Suppressor macrophage treated with lipopolysaccharide for 1 hour (primary cell): ENCODE data around the gene FYN.
"Not testable (repeated sequence)": the region's sequence is repeated elsewhere in the genome, so short reads cannot be mapped to it uniquely, and the experiment has no call there.

Experiments
- DNase-seq, 3 donors: peaks; one replicate each; pipeline ENCODE4 v3.0.0-alpha.2; 2020 to 2022

FYN gene

GRCh38 chr6:111850295-111850937, 22.8 kb downstream of the FYN start:
- no peak for DNase-seq

- no peak for DNase-seq
These were observed 24.0 kb downstream of the FYN start for GRCh38 chr6:111849298-111849697.

GRCh38 chr6:111848262-111848812, 24.9 kb downstream of the FYN start:
- peak in 2 of 3 donors; percentile 36 to 45 for DNase-seq

DNA sequence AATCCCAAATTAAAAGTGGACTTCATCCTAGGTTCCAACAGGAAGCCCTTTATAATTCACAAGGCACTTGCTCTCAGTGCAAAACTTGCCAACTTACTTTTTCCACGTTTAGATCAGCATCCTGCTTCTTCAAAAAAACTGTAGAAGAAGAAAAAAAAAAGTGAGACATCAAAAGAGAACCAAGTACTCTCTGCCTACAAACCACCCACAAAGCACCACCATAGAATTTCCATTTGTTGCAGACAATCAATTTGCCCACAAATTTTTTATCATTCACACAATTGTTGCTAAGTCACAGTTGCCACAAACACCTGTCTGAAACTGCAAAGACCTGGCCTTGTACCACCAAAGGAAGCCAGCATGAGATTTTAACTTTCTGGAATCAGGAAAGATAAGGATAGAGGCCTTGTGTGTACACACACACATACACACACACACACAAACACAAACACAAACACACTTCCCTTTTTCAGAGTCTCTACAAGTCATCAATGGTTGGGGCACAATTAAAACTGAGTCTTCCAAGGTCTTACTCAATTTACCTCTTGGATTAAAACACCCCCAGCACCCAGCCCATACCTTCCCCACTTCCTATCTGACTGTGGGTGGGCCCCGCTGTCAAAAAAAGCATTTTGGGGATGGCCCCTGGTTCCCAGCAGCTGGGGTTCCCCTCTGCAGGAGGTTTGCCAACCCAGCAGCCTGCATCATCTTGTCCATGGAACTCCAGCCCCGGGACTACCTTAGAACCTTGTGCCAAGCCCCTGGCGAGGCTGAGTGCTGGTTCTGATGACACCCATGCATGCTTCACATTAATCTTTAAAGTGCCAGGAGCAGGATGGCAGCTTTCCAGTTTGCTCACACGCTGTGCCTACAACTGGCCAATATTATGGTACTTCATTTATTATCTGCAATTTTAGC, 26.5 kb downstream of the FYN start:
- no peak for DNase-seq

- DNase-seq = no peak
These were observed 27.2 kb downstream of the FYN start for GRCh38 chr6:111846066-111846465.

DNA sequence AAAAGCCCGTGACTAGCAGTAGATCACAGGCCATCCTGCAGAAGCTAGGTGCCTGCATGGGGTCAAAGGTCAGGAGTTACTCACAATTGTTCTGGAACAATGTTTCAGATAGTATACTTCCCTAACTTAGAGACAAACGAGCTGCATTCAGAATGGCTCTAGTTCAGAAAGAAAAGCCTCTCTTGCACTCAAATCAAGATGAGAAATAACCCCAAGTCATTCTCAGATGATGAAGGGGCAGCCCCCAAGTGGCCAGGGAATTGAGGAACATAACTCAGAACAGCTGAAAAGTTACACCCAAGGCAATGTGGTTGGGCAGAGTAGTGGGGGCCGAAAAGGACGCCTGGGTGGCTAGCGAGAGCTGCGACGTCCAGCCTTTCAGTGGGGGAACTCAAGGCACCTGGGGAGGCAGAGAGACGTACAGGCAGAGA, 27.8 kb downstream of the FYN start:
- DNase-seq = peak; percentile 78 to 86 (median 81)

GRCh38 chr6:111844921-111845320, 28.3 kb downstream of the FYN start:
- DNase-seq = peak in 1 of 3 donors; percentile 42

- no peak for DNase-seq
These were observed 28.9 kb downstream of the FYN start for GRCh38 chr6:111844376-111844775.

DNA sequence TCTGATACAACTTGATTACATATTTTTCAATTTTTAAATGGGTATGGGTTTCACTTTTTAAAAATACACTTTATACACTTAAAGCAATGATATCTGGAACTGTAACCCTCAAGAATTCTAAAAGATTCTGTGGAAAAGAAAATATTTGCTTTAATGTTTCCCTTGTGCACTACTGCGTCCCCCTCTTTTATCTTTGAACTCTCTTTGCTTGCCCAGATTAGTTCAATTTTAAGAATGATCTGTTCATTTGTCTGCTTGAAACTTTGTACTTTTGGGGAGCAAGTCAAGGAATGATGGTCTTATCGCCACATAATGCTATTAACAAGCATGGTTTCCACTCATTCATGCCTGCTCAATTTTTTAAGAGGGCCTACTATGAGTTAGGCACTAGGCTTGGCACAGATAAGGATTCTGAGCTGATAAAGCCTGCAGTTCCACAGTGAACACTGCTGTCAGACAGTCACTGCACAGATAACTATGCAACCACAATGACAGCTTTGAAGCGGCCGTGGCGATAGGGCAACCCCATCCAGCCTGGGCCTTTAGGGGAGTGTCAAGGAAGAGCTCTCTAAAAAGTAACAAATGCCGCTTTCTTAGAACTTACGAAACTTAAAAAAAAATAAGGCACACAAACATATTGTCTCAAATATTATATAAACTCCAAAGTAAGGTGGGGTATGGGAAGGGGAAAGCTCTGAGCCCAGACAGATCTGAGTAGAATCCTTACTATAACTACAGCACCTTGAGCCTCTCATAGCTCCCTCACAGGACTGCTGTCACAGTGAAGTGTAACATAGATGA, 29.7 kb downstream of the FYN start:
- DNase-seq = peak in 2 of 3 donors; percentile 24 to 43

DNA sequence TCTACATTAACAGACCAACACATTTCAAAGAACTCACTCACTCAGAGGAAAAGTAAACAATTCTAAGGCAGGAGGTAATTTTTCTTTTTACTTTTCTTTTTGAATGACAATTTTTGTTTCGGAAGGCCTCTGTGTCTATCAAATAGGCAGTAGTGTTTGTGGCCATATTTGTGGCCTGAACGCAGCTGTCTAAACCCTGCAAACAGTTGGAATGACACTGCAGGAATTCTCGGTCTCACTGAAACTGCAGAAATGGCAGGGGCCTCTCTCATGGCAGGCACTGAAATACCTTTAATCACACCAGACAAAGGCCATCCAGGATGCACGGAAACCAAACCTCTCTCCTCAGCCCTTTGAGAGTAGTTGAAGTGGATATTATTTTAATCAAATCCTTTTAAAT, 30.4 kb downstream of the FYN start:
- DNase-seq = no peak

GRCh38 chr6:111842271-111842822, 30.9 kb downstream of the FYN start:
- DNase-seq = no peak

DNA sequence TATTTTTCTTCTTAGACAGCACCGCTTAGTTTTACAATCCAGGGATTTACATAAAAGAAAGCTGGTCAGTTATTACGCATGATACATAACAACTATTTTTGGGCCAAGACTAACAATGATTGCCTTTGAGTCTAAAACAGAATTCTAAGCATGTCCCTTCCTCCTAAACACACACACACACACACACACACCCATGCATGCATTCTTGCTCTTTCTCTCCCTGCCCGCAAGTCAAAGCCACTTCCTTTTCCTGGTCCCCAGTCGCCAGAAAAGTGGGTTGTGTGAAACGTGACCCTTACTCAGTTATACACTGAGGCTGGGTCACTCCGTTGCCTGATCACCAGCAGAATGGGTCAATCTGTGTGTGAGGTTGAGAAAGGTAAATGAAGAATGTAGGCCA, 31.4 kb downstream of the FYN start:
- peak; percentile 69 to 82 (median 79) for DNase-seq

GRCh38 chr6:111840803-111841202, 32.4 kb downstream of the FYN start:
- no peak for DNase-seq

- DNase-seq = no peak
These were observed 34.3 kb downstream of the FYN start for GRCh38 chr6:111838749-111839484.

GRCh38 chr6:111837641-111838500, 35.4 kb downstream of the FYN start:
- no peak for DNase-seq

DNA sequence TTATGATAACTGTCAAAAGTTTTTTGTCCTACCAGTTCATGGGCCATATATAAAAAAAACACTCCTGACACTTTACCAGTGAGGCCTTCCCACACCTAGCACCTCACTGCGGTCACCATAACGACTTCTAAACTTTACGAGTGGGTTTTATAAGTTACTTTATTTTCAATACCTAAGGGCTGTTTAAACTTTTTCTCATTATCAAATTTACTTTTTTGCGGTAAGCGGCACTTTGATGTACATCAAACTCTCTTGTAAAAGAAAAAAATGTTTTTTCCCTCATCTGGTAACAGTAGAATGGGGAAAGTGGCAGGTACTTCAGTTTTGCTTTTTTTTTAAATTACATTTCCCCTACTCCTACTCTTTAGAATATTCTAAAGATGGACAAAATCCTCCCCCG, 36.2 kb downstream of the FYN start:
- no peak for DNase-seq

DNA sequence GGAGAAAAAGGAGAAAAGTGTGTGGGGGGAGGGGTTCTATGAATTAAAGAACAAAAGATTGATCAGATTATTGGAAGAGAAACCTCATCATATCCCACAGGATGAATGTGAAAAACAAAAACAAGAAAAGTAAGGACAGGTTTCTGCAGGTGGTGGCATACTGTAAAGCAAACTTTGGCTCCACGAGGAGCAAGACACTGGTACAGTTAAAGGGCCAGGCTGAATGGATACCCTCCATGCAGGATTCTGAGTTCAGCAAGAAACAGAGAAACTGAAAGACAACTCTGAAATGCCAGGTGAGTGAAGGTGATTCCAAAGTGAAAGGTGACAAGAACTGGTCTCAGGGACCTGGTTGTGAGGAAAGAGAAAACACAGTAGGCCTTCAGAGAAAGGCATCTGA, 37.4 kb downstream of the FYN start:
- DNase-seq = no peak

DNA sequence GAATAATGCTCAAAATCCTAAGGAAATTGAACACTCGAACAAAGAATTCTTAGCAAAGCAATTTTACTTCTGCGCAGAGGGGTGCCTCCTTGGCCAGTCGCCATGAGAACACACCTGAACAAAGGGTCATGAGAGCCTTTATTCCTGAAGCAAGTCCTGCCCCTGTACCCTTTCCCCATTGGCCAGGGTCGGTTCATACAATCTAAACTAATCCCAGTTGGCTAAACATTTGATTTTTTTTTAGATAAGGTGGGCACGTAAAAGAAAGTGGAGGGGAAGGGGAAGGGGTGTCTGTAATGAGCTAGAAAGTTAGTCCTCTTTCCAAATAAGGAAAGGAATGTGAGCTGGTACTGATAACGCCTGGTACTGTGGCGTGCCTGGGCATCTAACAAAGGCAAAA, 37.9 kb downstream of the FYN start:
- not testable (repeated sequence) for DNase-seq

- DNase-seq = no peak
These were observed 38.9 kb downstream of the FYN start for GRCh38 chr6:111834356-111834755.

GRCh38 chr6:111832833-111833418, 40.3 kb downstream of the FYN start:
- DNase-seq = no peak

- DNase-seq = no peak
These were observed 41.8 kb downstream of the FYN start for GRCh38 chr6:111831408-111831807.
